Epithelial cell of proximal tubule (primary cell): ENCODE results near the gene PLXNA2. TPM values are rescaled to one million over a fixed set of nuclear protein-coding genes. Genes with fewer than 3 reads are reported as not detected.

Experiments
- DNase-seq: peaks from one replicate; pipeline ENCODE4 v3.0.0-alpha.2; 2011; ENCODE audit warnings: low read depth
- H3K4me3 ChIP-seq: 2 replicates; pipeline ENCODE4 v1.5.1; 2011; ENCODE audit warnings: low read depth, mild to moderate bottlenecking, low read length
- CTCF ChIP-seq: conservative IDR thresholded peaks from 2 replicates; pipeline ENCODE4 v1.5.1; 2012; ENCODE audit warnings: low read depth, mild to moderate bottlenecking, low read length
- total RNA-seq: library from RNA; depleted of rRNA; stranded (reverse); fragments of >200 nt; gene quantifications from 2 replicates; pipeline ENCODE4 v1.2.3, GENCODE V29; 2015

The PLXNA2 gene
- total RNA-seq, 1 donor from 2014 or later, result 5.7 TPM

GRCh38 chr1:208187499-208188041 lies 56.6 kb downstream of the PLXNA2 start:
- no peak for TF ChIP-seq CTCF
- no peak for DNase-seq

GRCh38 chr1:208185801-208186231 lies 58.4 kb downstream of the PLXNA2 start:
- no peak for TF ChIP-seq CTCF
- DNase-seq, result no peak
- no peak overlapping the region for H3K4me3 ChIP-seq

More at GRCh38 chr1:208187499-208188041, 56.6 kb downstream of the PLXNA2 start:
- H3K4me3 ChIP-seq, result no peak overlapping the region

- no peak overlapping the region for H3K4me3 ChIP-seq
- no peak for TF ChIP-seq CTCF
- DNase-seq, result no peak
These were observed 59.1 kb downstream of the PLXNA2 start for GRCh38 chr1:208184966-208185654.

GRCh38 chr1:208183977-208184911 lies 59.9 kb downstream of the PLXNA2 start:
- no peak for TF ChIP-seq CTCF
- DNase-seq, result no peak
- H3K4me3 ChIP-seq, result no peak overlapping the region

- no peak for DNase-seq
- H3K4me3 ChIP-seq, result no peak overlapping the region
- TF ChIP-seq CTCF, result no peak
These were observed 61.1 kb downstream of the PLXNA2 start for GRCh38 chr1:208182880-208183645.

- TF ChIP-seq CTCF, result no peak
- no peak for DNase-seq
- no peak overlapping the region for H3K4me3 ChIP-seq
These were observed 62.8 kb downstream of the PLXNA2 start for GRCh38 chr1:208181364-208181763.
